ENCODE measurements around the gene ZNF502. TPM values are rescaled to one million over a fixed set of nuclear protein-coding genes. Genes with fewer than 3 reads are reported as not detected.

The ZNF502 gene
- polyA plus RNA-seq, 1 donor (not counting 4 experiments of a cell fraction or from before 2014, with no cell fraction given), result 4.9 TPM

GRCh38 chr3:44685128-44685800 lies 27.2 kb upstream of the ZNF502 start:
- Histone ChIP-seq H3K4me2 (ENCODE audit: control insufficient read depth, extremely low read depth, insufficient read depth, low read depth, low read length) (peak overlapping the region; percentile 88), H3K36me3 (ENCODE audit: control insufficient read depth in 2 of 2, extremely low read depth in 1 of 2, insufficient read depth in 2 of 2, low read length in 2 of 2) (no peaks in the 10 kb centered on the region), H3K79me2 (ENCODE audit: control insufficient read depth, insufficient read depth, low read length) (no peaks in the 10 kb centered on the region), H2AFZ (ENCODE audit: control insufficient read depth, low read length) (peak overlapping the region; percentile 81), H3K4me3 (ENCODE audit: control insufficient read depth in 2 of 3, extremely low read depth in 1 of 3, insufficient read depth in 2 of 3, low read depth in 1 of 3, low read length in 3 of 3) (peak overlapping the region; percentile 55 to 71 (median 68)), H3K9me3 (ENCODE audit: control insufficient read depth, low read depth, low read length) (no peaks in the 10 kb centered on the region), H3K9ac (ENCODE audit: control insufficient read depth, extremely low read depth, insufficient read depth, low read length) (peak overlapping the region; percentile 66), H3K27me3 (ENCODE audit: control insufficient read depth, extremely low read depth, insufficient read depth, low read length) (no peaks in the 10 kb centered on the region), H3K27ac (ENCODE audit: control insufficient read depth, insufficient read depth, low read length) (peak overlapping the region; percentile 15), H3K4me1 (ENCODE audit: control insufficient read depth, extremely low read depth, insufficient read depth, low read length) (peaks cover 4% of the 10 kb centered on the region), H3K9me1 (ENCODE audit: control insufficient read depth, extremely low read depth, insufficient read depth, low read length) (no peaks in the 10 kb centered on the region), H4K20me1 (ENCODE audit: control insufficient read depth, extremely low read depth, insufficient read depth, low read length) (no peaks in the 10 kb centered on the region)
- dilution Hi-C loops (cut with MboI; ENCODE audit: extremely low pct_ligation_motif_present, low sequenced_read_pairs), result no loop called here
- FAIRE-seq (no peak), DNase-seq (ENCODE audit: low read depth, low spot score) (no peak)
- TF ChIP-seq, protein P1, sequence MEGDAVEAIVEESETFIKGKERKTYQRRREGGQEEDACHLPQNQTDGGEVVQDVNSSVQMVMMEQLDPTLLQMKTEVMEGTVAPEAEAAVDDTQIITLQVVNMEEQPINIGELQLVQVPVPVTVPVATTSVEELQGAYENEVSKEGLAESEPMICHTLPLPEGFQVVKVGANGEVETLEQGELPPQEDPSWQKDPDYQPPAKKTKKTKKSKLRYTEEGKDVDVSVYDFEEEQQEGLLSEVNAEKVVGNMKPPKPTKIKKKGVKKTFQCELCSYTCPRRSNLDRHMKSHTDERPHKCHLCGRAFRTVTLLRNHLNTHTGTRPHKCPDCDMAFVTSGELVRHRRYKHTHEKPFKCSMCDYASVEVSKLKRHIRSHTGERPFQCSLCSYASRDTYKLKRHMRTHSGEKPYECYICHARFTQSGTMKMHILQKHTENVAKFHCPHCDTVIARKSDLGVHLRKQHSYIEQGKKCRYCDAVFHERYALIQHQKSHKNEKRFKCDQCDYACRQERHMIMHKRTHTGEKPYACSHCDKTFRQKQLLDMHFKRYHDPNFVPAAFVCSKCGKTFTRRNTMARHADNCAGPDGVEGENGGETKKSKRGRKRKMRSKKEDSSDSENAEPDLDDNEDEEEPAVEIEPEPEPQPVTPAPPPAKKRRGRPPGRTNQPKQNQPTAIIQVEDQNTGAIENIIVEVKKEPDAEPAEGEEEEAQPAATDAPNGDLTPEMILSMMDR (optimal IDR thresholded peaks at IDR 0.05 in 1 of 3, IDR thresholded peaks at IDR 0.05 in 1 of 3, conservative IDR thresholded peaks at IDR 0.05 in 1 of 3; ENCODE audit: extremely low read depth in 1 of 3, insufficient read depth in 2 of 3, low read length in 3 of 3), result no peak
- no peak for TF ChIP-seq EZH2 (IDR thresholded peaks at IDR 0.05; ENCODE audit: low read length)

DNA sequence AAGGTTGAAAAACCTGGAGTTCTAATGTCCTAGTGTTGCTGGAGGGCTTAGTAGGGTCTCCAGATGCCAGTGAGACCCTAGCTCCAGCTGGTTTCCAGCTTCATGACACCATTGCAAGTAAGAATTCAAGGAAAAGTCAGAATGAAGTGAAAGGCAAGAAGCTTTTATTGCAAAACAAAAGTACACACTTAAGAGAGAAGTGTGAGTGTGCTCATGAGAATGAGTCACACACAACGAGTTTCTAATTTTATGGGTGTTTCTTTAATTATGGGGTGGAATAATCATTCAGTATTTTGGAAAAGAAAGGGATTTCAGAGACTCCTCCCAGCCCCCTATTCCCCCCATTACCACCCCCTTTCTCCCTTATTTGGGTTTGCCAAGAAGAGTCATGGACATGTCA lies 24.6 kb upstream of the ZNF502 start:
- no peaks in the 10 kb centered on the region for H3K36me3 ChIP-seq (ENCODE audit: control insufficient read depth in 2 of 2, extremely low read depth in 1 of 2, insufficient read depth in 2 of 2, low read length in 2 of 2)
- no peak overlapping the region for H3K27ac ChIP-seq (ENCODE audit: control insufficient read depth, insufficient read depth, low read length)
- H4K20me1 ChIP-seq (ENCODE audit: control insufficient read depth, extremely low read depth, insufficient read depth, low read length), result no peaks in the 10 kb centered on the region
- peaks cover 4% of the 10 kb centered on the region for H3K4me1 ChIP-seq (ENCODE audit: control insufficient read depth, extremely low read depth, insufficient read depth, low read length)
- no peak overlapping the region for H3K9ac ChIP-seq (ENCODE audit: control insufficient read depth, extremely low read depth, insufficient read depth, low read length)
- no peak for TF ChIP-seq EZH2 (IDR thresholded peaks at IDR 0.05; ENCODE audit: low read length)
- TF ChIP-seq, protein P1 (optimal IDR thresholded peaks at IDR 0.05 in 1 of 3, IDR thresholded peaks at IDR 0.05 in 1 of 3, conservative IDR thresholded peaks at IDR 0.05 in 1 of 3; ENCODE audit: extremely low read depth in 1 of 3, insufficient read depth in 2 of 3, low read length in 3 of 3), result no peak
- H2AFZ ChIP-seq (ENCODE audit: control insufficient read depth, low read length), result no peak overlapping the region
- dilution Hi-C loops (cut with MboI; ENCODE audit: extremely low pct_ligation_motif_present, low sequenced_read_pairs), result no loop called here
- FAIRE-seq (no peak), DNase-seq (ENCODE audit: low read depth, low spot score) (no peak)
- H3K9me3 ChIP-seq (ENCODE audit: control insufficient read depth, low read depth, low read length), result no peaks in the 10 kb centered on the region
- no peaks in the 10 kb centered on the region for H3K9me1 ChIP-seq (ENCODE audit: control insufficient read depth, extremely low read depth, insufficient read depth, low read length)
- no peak overlapping the region for H3K4me3 ChIP-seq (ENCODE audit: control insufficient read depth in 2 of 3, extremely low read depth in 1 of 3, insufficient read depth in 2 of 3, low read depth in 1 of 3, low read length in 3 of 3)
- no peak overlapping the region for H3K4me2 ChIP-seq (ENCODE audit: control insufficient read depth, extremely low read depth, insufficient read depth, low read depth, low read length)
- H3K79me2 ChIP-seq (ENCODE audit: control insufficient read depth, insufficient read depth, low read length), result no peaks in the 10 kb centered on the region
- H3K27me3 ChIP-seq (ENCODE audit: control insufficient read depth, extremely low read depth, insufficient read depth, low read length), result no peaks in the 10 kb centered on the region

Data from keratinocyte (primary cell).